HG02763 (cell line): ENCODE measurements around the gene MTF2.

Source experiments
- ATAC-seq: cut with Tn5 transposase; IDR thresholded peaks from one replicate; pipeline ENCODE4 v1.9.1; 2021; ENCODE audit warnings: mild to moderate bottlenecking, moderate library complexity; ENCODE audit not compliant: unreplicated experiment

Gene MTF2

DNA sequence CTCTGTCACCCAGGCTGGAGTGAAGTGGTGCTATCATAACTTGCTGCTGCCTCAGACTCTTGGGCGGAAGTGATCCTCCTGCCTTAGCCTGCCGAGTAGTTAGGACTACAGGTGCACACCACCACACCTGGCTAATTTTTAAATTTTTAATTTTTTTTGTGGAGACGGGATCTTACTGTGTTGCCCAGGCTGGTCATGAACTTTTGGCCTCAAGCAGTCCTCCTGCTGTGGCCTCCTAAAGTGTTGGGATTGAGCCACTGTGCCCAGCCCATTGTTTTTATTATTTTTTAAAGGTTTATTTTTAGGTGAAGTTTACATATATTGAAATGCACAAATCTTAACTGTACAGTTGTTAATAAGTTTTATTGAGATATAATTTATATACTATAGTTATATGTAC lies 3.2 kb downstream of the MTF2 start:
- ATAC-seq = no peak

GRCh38 chr1:93083979-93084378 lies 4.9 kb downstream of the MTF2 start:
- no peak for ATAC-seq

- no peak for ATAC-seq
These were observed 8.4 kb downstream of the MTF2 start for GRCh38 chr1:93087532-93087931.

GRCh38 chr1:93093332-93094006 lies 14.4 kb downstream of the MTF2 start:
- no peak for ATAC-seq

DNA sequence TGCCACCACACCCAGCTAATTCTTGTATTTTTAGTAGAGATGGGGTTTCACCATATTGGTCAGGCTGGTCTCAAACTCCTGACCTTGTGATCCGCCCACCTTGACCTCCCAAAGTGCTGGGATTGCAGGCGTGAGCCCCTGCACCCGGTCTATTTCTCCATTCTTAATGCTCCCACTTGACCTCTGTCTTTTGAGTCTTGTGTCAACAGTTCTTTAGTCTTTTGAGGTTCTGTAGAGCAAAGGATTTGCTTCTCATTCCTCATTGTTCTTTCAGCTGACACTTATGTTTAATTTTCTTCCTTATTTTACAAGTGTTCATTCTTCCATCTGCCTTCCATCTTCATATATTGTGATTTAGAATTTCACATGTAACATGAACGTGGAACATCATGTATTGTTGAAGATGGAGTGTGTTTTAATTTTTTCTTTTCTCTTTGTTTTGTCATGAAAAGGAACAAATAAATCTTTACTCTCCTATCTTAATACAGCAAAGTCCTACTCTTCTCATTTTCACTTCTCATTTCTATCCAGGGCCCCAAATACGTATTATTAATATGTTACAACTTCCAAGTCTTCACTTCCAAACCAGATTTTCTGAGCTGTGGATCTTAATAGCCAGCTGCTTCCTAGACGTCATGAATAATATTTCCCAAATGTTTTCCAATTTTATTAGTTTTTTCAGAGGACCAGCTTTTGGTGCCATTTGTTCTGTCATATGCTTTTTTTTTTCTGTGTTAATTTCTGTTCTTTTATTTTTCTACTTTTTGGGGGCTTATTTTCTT lies 16.9 kb downstream of the MTF2 start:
- ATAC-seq = no peak

DNA sequence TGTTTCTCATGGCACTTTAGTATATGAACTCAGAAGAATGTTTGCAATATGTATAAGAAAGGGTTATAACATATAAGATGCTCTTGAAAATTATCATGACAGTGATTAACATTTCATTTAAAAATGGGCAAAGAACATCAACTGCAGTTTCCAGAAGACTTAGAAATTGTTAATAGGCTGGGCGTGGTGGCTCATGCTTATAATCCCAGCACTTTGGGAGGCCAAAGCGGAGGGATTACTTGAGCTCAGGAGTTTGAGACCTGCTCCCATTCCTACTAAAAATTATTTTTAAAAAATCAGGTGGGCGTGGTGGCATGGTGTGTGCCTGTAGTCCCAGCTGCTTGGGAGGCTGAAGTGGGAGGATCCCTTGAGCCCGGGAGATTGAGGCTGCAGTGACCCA lies 23.1 kb downstream of the MTF2 start:
- no peak for ATAC-seq

- ATAC-seq = no peak
These were observed 27.1 kb downstream of the MTF2 start for GRCh38 chr1:93106226-93106625.

DNA sequence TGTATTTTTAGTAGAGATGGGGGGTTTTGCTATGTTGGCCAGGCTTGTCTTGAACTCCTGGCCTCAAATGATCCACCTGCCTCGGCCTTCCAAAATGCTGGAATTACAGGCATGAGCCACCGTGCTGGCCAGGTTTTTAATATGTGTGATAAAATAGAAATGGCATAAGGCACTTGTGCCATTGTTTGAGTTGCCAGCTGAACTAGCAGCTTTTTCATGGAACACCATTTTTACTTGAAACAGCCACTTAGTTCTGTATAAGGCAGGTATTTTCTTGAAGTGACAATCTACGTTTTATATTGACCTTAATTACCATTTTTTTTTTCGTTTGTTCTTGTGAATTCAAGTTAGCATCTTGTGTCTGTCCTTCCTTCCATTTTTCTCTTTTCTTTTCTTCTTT lies 28.3 kb downstream of the MTF2 start:
- no peak for ATAC-seq

- no peak for ATAC-seq
These were observed 29.3 kb downstream of the MTF2 start for GRCh38 chr1:93108335-93108734.

- ATAC-seq = no peak
These were observed 30.5 kb downstream of the MTF2 start for GRCh38 chr1:93109578-93109977.

DNA sequence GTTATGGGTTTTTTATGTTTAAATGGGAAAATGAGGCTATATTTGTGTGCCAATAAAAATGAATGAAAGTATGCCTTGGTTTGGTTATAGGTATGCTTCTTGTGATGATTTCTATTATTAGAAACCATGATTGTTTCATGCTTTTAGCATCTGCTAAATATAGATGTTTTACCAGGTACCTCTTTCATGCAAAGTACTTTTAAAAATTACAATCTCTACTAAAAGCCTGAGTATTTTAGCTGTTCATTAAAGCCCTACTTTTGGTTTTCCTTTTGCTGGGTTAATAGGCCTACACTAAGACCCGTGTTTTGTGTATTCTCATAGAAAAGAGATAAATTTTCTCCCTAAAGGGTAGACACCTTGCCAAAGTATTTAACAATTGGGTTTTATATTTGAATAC lies 32.0 kb downstream of the MTF2 start:
- no peak for ATAC-seq

- ATAC-seq = no peak
These were observed 32.5 kb downstream of the MTF2 start for GRCh38 chr1:93111561-93111960.

DNA sequence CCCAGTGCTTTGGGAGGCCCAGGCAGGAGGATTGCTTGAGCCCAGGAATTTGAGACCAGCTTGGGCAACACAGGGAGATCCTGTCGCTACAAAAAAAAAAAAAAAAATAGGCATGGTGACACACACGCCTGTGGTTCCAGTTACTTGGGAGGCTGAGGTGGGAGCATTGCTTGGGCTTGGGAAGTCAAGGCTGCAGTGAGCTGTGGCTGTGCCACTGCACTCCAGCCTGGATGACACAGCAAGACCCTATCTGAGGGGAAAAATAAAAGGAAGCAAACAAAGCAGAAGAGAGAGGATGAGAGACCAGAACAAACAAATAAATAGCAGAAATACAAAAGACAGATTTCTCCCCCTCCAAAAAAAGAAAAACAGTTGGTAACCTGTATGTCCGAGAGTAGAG lies 34.0 kb downstream of the MTF2 start:
- ATAC-seq = no peak

DNA sequence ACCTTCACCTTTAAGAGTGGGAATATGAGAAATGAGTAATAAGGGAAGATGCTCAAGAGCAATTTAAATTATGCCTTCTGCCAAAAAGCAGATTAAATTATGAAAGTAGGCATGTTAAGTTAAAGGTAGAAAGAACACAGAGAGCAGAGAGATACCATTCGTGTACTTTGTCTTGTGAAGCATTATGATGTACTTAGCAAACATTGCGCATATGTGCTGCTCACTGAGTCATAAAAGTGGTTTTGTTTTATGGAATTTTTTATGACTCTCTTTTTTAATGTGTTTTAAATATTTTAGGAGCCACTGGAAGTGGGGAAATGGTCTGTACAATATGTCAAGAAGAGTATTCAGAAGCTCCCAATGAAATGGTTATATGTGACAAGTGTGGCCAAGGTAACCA lies 35.3 kb downstream of the MTF2 start:
- ATAC-seq = no peak

DNA sequence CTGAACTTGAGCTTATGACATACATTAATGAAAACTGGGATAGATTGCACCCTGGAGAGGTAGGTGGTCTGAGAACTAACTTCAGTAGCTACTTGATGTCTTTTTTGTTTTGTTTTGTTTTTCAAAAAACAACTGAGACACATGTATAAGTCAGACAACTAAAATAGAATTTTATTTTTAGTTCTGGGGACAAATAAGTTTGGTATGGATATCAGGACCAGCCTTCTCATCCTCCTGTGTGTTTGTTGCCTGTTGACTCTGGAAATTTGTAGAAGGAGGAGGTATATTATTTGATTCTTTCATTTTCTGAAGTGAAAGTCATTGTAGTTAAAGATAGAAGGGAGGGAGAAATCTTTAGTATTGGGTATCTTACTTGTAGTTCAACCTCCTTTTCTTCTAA lies 41.5 kb downstream of the MTF2 start:
- no peak for ATAC-seq

DNA sequence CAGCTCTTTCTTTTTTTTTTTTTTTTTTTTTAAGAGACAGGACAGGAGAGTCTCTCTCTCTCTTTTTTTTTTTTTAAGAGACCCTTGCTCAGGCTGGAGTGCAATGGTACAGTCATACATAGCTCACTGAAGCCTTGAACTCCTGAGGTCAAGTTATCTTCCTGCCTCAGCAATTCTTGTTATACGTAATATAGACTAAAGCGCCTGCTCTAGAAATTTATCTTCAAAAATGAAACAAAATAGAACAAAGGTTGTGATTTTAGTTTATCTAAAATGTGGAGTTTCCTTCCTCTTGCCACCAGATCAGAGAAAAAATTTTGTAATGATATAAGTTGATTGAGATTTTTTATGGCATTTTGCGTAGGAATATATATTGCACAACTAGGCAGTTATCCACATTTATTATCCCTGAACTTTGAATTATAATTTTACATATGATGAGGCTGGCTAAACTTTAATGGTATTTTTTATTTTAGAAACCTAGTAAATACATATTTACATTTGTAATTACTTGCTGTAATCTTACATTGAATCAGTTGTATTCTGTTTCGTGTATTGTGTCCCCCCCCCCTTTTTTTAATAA lies 44.2 kb downstream of the MTF2 start:
- ATAC-seq = no peak

- ATAC-seq = no peak
These were observed 45.7 kb downstream of the MTF2 start for GRCh38 chr1:93124556-93125355.

DNA sequence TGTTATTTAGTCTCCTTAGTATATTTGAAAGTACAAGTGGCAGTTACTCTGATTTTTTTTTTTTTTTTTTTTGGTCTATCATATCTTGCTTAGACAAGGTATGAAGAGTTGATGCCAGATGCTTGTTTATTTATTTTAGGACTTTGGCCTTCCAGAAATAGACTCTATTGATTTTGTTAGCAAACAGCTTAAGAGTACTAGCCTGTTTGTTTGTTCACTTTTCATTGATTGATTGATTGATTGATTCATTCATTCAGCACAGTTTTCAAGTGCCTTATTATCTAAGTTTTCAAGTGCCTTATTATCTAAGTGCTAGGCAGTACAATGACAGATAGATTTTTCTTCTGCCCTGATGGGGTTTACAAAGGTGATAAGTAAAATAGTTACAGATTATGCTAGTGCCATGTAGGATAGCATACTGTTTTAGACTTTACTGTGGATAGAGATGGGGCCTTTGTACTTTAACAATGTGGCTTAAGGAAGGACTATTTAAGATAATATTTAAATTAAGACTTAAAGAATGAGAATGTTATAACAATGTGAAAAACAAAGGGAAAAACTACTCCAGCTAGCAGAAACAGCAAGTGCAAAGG lies 50.5 kb downstream of the MTF2 start:
- no peak for ATAC-seq

DNA sequence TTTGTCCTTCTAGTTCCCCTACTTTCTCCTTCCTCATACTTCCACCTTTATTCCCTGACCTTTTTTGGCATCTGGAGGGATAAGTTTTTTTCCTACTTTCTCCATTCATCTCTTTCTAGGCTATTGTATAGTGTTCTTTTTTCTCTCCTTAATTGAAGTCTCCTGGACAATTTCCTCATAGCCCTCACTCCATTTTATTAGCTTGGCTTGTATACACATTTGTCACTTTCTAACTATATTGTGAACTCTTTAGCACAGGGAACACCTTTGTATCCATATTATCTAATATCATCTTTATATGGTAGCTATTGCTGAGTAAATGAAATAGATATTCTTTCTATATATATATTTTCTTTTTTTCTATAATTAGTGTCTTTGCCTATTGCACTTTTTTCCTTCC lies 53.6 kb downstream of the MTF2 start:
- ATAC-seq = no peak

DNA sequence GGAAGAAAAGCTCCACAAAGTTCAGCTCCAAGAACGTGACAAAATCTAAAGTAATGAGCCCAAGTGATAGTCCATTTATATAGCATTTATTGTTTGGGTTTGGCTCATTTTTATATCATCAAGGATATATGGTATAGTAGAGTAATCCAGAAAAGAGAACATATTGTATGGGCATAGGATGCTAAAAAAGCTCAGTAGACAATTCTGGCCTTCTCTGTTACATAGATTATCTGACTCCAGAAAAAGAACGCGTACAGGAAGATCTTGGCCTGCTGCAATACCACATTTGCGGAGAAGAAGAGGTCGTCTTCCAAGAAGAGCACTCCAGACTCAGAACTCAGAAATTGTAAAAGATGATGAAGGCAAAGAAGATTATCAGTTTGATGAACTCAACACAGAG lies 57.4 kb downstream of the MTF2 start:
- ATAC-seq = no peak
